Activated gamma-delta T cell treated with anti-CD3 and anti-CD28 coated beads, Interleukin-2, amount 50 U/mL, for 16 hours (primary cell): ENCODE data around the gene EEF1AKMT3.
"Not testable (repeated sequence)": the region's sequence is repeated elsewhere in the genome, so short reads cannot be mapped to it uniquely, and the experiment has no call there.

Experiments used
- DNase-seq: peaks from one replicate; pipeline ENCODE4 v3.0.0-alpha.2; 2020; ENCODE audit warnings: low read depth

EEF1AKMT3 gene

GRCh38 chr12:57765698-57766463 lies 6.5 kb upstream of the EEF1AKMT3 start:
- no peak for DNase-seq

- no peak for DNase-seq
These were observed 5.7 kb upstream of the EEF1AKMT3 start, which contains the start of gene CYP27B1 for GRCh38 chr12:57766464-57767304. Gene CYP27B1, minus strand, starts transcription at chr12:57767078. Its CDS starts 37 bp downstream, at chr12:57767041.

GRCh38 chr12:57767305-57767698 lies 5.1 kb upstream of the EEF1AKMT3 start:
- no peak for DNase-seq

GRCh38 chr12:57767876-57768275 lies 4.5 kb upstream of the EEF1AKMT3 start:
- no peak for DNase-seq

- DNase-seq = no peak
These were observed 2.8 kb upstream of the EEF1AKMT3 start for GRCh38 chr12:57769594-57769993.

GRCh38 chr12:57770734-57771133 lies 1.7 kb upstream of the EEF1AKMT3 start:
- DNase-seq = no peak

GRCh38 chr12:57771236-57771872 lies 1.1 kb upstream of the EEF1AKMT3 start:
- peak; percentile 76 for DNase-seq

GRCh38 chr12:57771873-57772428 lies 463 bp upstream of the EEF1AKMT3 start, which contains the start of gene METTL1:
Gene METTL1, minus strand, starts transcription at chr12:57772105. Its CDS starts 22 bp downstream, at chr12:57772083.
- peak; percentile 85 for DNase-seq

- DNase-seq = not testable (repeated sequence)
These were observed 2.2 kb downstream of the EEF1AKMT3 start for GRCh38 chr12:57774634-57775033.

GRCh38 chr12:57775044-57775443 lies 2.6 kb downstream of the EEF1AKMT3 start:
- DNase-seq = no peak

GRCh38 chr12:57775563-57776246 lies 3.3 kb downstream of the EEF1AKMT3 start:
- no peak for DNase-seq

- DNase-seq = no peak
These were observed 3.8 kb downstream of the EEF1AKMT3 start for GRCh38 chr12:57776247-57776587.

- DNase-seq = no peak
These were observed 5.0 kb downstream of the EEF1AKMT3 start for GRCh38 chr12:57777367-57777766.

- no peak for DNase-seq
These were observed 5.5 kb downstream of the EEF1AKMT3 start for GRCh38 chr12:57777911-57778310.

GRCh38 chr12:57779736-57780135 lies 7.3 kb downstream of the EEF1AKMT3 start:
- DNase-seq = no peak

GRCh38 chr12:57780284-57780897 lies 8.0 kb downstream of the EEF1AKMT3 start:
- no peak for DNase-seq

- no peak for DNase-seq
These were observed 8.8 kb downstream of the EEF1AKMT3 start for GRCh38 chr12:57781244-57781643.

- DNase-seq = no peak
These were observed 9.4 kb downstream of the EEF1AKMT3 start for GRCh38 chr12:57781801-57782200.

GRCh38 chr12:57782243-57782607 lies 9.8 kb downstream of the EEF1AKMT3 start:
- DNase-seq = no peak

- peak; percentile 98 for DNase-seq
These were observed 10.4 kb downstream of the EEF1AKMT3 start, which contains the start of gene TSFM for GRCh38 chr12:57782608-57783465. Gene TSFM, plus strand, starts transcription at chr12:57782787. Its CDS starts 15 bp downstream, at chr12:57782802.
